Neuron (in vitro differentiated cells): Measurements from ENCODE around the gene SIPA1L3.
"Not testable (repeated sequence)": the region's sequence is repeated elsewhere in the genome, so short reads cannot be mapped to it uniquely, and the experiment has no call there.

Experiments
- H2AFZ ChIP-seq: one replicate; pipeline ENCODE4 v1.6.1; 2013; ENCODE audit warnings: low read depth, mild to moderate bottlenecking, inconsistent platforms, low read length, moderate library complexity
- H3K27me3 ChIP-seq: one replicate; pipeline ENCODE4 v1.6.1; 2013; ENCODE audit warnings: low read length; ENCODE audit not compliant: insufficient read depth
- H3K36me3 ChIP-seq: one replicate; pipeline ENCODE4 v1.6.1; 2013; ENCODE audit warnings: low read length; ENCODE audit not compliant: insufficient read depth
- H3K4me1 ChIP-seq: one replicate; pipeline ENCODE4 v1.6.1; 2013; ENCODE audit warnings: low read length; ENCODE audit not compliant: insufficient read depth
- H3K4me3 ChIP-seq: 2 replicates; pipeline ENCODE4 v1.5.1; 2013; ENCODE audit warnings: mild to moderate bottlenecking, low read length, moderate library complexity
- H3K9me3 ChIP-seq: one replicate; pipeline ENCODE4 v1.6.1; 2013; ENCODE audit warnings: low read length

Gene SIPA1L3, protein sequence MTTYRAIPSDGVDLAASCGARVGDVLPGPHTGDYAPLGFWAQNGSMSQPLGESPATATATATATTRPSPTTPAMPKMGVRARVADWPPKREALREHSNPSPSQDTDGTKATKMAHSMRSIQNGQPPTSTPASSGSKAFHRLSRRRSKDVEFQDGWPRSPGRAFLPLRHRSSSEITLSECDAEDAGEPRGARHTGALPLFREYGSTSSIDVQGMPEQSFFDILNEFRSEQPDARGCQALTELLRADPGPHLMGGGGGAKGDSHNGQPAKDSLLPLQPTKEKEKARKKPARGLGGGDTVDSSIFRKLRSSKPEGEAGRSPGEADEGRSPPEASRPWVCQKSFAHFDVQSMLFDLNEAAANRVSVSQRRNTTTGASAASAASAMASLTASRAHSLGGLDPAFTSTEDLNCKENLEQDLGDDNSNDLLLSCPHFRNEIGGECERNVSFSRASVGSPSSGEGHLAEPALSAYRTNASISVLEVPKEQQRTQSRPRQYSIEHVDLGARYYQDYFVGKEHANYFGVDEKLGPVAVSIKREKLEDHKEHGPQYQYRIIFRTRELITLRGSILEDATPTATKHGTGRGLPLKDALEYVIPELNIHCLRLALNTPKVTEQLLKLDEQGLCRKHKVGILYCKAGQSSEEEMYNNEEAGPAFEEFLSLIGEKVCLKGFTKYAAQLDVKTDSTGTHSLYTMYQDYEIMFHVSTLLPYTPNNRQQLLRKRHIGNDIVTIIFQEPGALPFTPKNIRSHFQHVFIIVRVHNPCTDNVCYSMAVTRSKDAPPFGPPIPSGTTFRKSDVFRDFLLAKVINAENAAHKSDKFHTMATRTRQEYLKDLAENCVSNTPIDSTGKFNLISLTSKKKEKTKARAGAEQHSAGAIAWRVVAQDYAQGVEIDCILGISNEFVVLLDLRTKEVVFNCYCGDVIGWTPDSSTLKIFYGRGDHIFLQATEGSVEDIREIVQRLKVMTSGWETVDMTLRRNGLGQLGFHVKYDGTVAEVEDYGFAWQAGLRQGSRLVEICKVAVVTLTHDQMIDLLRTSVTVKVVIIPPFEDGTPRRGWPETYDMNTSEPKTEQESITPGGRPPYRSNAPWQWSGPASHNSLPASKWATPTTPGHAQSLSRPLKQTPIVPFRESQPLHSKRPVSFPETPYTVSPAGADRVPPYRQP (N-terminal part only)

DNA sequence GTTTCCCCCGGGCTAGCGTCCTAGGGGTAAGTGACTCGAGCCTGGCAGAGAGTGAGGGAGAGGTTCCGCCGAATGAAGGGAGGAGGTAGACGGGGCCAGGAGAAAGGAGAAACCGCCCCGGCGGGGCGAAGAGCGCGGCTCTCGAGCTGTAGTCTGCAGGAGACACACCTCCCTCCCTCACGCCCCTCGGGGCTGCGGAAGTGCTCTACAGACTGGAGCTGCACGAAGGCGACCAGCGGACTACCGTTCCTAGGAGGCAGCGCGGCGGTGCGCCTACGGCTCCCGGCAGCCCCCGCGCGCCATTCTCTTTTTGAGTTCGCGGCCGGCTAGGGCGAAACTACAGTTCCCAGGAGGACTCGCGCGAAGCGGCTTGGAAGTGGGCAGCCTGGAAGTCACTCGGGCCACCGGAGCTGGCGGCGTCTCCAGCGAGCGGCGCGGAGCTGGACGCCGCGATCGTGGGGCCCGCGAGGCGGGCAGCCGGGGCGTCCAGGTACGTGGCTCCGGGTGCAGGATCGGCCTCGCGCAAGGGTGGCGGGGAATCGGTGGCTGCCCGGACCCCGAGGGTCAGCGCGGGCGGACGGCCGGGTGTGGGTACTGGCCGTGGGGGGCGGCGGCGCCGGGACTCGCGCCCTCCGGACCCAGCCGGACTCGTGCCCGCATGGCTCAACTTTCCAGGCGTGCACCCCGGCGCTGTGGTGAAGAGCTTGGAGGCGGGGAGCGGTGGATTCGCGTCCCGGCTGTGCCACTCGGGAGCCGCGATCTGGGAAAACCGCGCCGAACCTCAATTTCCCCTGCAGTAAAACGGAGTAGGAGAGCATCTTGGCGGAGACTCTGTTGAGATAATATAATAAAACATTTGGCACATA, at the start of gene SIPA1L3:
TSS of gene SIPA1L3 (plus strand) at position 340 of the 866 bp plus-strand sequence. CDS start 174,358 bp downstream, outside the sequence.
- Histone ChIP-seq H3K27me3 (no peaks in the 10 kb centered on the region), H3K4me3 (peak within 1 kb of the TSS; percentile 93), H2AFZ (peak within 1 kb of the TSS; percentile 90), H3K4me1 (peaks cover 8% of the 10 kb centered on the region), H3K9me3 (no peaks in the 10 kb centered on the region), H3K36me3 (no peaks in the 10 kb centered on the region)

- Histone ChIP-seq H3K27me3 (no peaks in the 10 kb centered on the region), H2AFZ (no peak overlapping the region), H3K4me1 (no peaks in the 10 kb centered on the region), H3K9me3 (no peaks in the 10 kb centered on the region), H3K4me3 (no peak overlapping the region), H3K36me3 (no peaks in the 10 kb centered on the region)
Observed at GRCh38 chr19:37864501-37864900, 42.5 kb upstream of the SIPA1L3 start.

DNA sequence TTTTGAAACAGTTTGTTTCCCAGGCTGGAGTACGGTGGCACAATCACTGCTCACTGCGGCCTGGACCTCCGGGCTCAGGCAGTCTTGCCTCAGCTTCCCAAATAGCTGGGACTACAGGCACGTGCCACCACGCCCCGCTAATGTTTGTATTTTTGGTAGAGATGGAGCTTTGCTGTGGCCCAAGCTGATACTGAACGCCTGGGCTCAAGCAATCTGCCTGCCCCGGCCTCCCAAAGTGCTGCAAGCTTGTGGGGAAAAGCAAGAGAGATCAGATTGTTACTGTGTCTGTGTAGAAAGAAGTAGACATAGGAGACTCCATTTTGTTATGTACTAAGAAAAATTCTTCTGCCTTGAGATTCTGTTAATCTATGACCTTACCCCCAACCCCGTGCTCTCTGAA, 41.1 kb upstream of the SIPA1L3 start:
- H3K4me3 ChIP-seq, H3K36me3 ChIP-seq, H3K9me3 ChIP-seq, H3K27me3 ChIP-seq, H3K4me1 ChIP-seq, H2AFZ ChIP-seq: not testable (repeated sequence)

DNA sequence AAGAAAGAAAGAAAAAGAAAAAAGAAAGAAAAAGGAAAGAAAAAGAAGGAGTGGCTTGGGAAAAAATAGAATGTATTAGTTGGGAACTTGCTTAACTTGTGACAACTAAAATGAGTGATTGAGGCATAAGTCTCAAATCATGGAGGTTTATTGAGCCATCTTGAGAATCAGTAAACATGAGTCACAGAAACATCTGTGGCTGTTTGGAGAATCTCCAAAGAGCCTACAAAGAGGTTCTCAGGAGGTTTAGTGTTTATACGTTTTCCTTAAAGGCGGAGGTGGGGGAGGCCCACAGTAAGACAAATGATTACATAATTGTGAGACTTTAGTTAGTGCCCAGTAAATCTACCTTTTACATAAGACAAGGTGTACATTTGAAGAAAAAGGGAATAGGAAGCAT, 39.2 kb upstream of the SIPA1L3 start:
- Histone ChIP-seq H2AFZ (no peak overlapping the region), H3K9me3 (peaks cover 2% of the 10 kb centered on the region), H3K4me1 (no peaks in the 10 kb centered on the region), H3K4me3 (no peak overlapping the region), H3K27me3 (no peaks in the 10 kb centered on the region), H3K36me3 (no peaks in the 10 kb centered on the region)

DNA sequence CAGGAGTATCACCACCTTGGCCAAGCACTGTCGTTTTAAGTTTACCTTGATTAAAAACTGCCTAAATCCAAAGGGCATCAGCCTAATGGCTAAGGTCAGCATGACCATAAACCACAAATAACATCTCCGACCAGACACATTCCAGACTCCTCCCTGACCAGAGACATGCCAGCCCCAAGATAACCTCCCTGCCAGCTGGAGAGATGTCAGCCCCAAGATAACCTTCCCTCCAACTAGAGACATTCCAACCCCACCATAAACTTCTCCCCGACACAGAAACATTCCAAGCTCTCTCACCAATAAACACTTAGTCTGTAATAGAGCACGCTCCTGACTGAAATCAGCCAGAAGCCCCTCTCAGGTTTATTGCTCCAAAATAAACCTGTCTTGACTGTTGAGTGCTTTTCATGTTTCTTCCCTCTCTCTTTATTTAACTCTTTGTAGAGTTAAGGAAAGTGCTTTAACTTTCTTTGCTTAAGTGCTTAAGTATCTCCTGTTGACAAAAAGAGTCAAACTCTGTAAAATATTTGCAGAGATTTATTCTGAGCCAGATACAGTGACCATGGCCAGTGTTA, 37.2 kb upstream of the SIPA1L3 start:
- H2AFZ ChIP-seq: no peak overlapping the region
- H3K9me3 ChIP-seq: peaks cover 2% of the 10 kb centered on the region
- no peaks in the 10 kb centered on the region for H3K36me3 ChIP-seq

GRCh38 chr19:37872383-37872782, 34.6 kb upstream of the SIPA1L3 start:
- Histone ChIP-seq H3K27me3 (no peaks in the 10 kb centered on the region), H3K9me3 (peaks cover 2% of the 10 kb centered on the region), H3K4me1 (no peaks in the 10 kb centered on the region), H3K36me3 (no peaks in the 10 kb centered on the region), H3K4me3 (no peak overlapping the region), H2AFZ (no peak overlapping the region)

More for the DNA sequence above, 37.2 kb upstream of the SIPA1L3 start:
- Histone ChIP-seq H3K4me1 (no peaks in the 10 kb centered on the region), H3K27me3 (no peaks in the 10 kb centered on the region), H3K4me3 (no peak overlapping the region)

GRCh38 chr19:37874784-37875183, 32.2 kb upstream of the SIPA1L3 start:
- H3K4me1 ChIP-seq: no peaks in the 10 kb centered on the region

GRCh38 chr19:37876032-37876431, 31.0 kb upstream of the SIPA1L3 start:
- H3K36me3 ChIP-seq: no peaks in the 10 kb centered on the region
- no peak overlapping the region for H2AFZ ChIP-seq
- H3K27me3 ChIP-seq: no peaks in the 10 kb centered on the region
- no peak overlapping the region for H3K4me3 ChIP-seq
- H3K9me3 ChIP-seq: peaks cover 2% of the 10 kb centered on the region
- H3K4me1 ChIP-seq: no peaks in the 10 kb centered on the region

More at GRCh38 chr19:37874784-37875183, 32.2 kb upstream of the SIPA1L3 start:
- no peak overlapping the region for H3K4me3 ChIP-seq
- no peaks in the 10 kb centered on the region for H3K27me3 ChIP-seq
- H2AFZ ChIP-seq: no peak overlapping the region
- peaks cover 2% of the 10 kb centered on the region for H3K9me3 ChIP-seq
- H3K36me3 ChIP-seq: no peaks in the 10 kb centered on the region

DNA sequence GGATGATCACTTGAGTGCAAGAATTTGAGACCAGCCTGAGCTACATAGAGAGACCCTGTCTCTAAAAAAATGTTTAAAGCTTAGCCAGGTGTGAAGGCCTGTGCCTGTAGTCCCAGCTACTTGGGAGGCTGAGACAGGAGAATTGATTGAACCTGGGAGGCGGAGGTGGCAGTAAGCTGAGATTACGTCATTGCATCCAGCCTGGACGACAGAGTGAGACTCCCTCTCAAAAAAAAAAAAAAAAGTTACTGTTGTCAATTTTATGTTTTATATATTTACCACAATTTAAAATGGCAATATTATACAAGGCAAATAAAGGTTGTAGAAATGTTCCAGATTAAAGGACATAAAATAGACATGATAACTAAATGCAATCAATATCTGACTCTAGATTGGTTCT, 29.9 kb upstream of the SIPA1L3 start:
- Histone ChIP-seq H3K4me3 (no peak overlapping the region), H3K36me3 (no peaks in the 10 kb centered on the region), H3K4me1 (no peaks in the 10 kb centered on the region), H3K9me3 (no peaks in the 10 kb centered on the region), H2AFZ (no peak overlapping the region), H3K27me3 (no peaks in the 10 kb centered on the region)

DNA sequence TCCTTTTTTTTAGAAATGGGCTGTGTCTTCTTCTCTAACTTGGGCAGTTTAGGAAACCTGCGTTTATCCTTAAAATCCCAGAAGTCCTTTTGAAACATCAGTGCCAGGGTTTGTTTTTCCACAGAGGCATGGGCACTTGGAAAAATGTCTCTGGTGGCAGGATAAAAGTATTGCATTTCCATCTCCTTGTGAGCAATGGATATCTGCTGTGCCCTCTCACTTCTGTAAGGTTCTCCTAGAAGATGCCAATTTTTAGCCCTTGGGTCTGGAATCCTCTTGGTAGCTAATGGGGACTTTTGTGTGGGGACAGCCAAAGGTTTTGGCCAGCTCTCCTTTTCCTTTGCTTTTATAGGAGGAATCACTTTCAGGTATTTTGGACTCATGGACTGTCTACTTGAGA, 21.6 kb upstream of the SIPA1L3 start:
- no peak overlapping the region for H2AFZ ChIP-seq
- H3K4me1 ChIP-seq: no peaks in the 10 kb centered on the region
- H3K4me3 ChIP-seq: no peak overlapping the region
- no peaks in the 10 kb centered on the region for H3K9me3 ChIP-seq
- H3K27me3 ChIP-seq: no peaks in the 10 kb centered on the region
- no peaks in the 10 kb centered on the region for H3K36me3 ChIP-seq

DNA sequence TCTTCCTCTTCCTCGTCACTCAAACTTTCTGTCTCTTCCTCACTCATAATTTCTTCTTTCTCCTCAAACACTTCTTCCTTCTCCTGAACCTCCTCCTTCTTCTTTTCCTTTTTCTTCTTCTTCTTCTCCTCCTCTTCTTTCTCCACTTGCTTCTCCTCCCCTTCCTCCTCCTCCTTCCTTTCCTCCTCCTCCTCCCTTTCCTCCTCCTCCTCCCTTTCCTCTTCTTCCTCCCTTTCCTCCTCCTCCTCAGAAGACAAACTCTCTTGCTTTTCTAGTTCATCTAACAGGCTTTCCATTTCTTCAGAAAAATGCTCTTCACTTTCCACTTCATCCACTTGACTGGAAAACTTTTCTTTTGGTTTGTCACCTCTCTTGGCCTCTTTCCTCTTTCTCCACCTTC, 20.4 kb upstream of the SIPA1L3 start:
- H3K4me1 ChIP-seq: no peaks in the 10 kb centered on the region
- no peaks in the 10 kb centered on the region for H3K27me3 ChIP-seq
- no peak overlapping the region for H3K4me3 ChIP-seq
- no peak overlapping the region for H2AFZ ChIP-seq
- H3K9me3 ChIP-seq: no peaks in the 10 kb centered on the region
- no peaks in the 10 kb centered on the region for H3K36me3 ChIP-seq
